Coronary artery (tissue), 2 donors: ENCODE data around the gene EFNA5.

Source experiments
- DNase-seq: peaks from one replicate; pipeline ENCODE4 v3.0.0-alpha.2; 2017; ENCODE audit warnings: low spot score
- H3K27ac ChIP-seq, 2 donors: fragments of 200-600 bp; sonication (generic); one replicate each; pipeline ENCODE4 v1.5.1; 2016 to 2019
- H3K4me3 ChIP-seq: fragments of 200-600 bp; sonication (generic); 2 replicates; pipeline ENCODE4 v1.5.1; 2016; ENCODE audit warnings: mild to moderate bottlenecking, moderate library complexity
- TF ChIP-seq, protein P1 (sequence below): fragments of 200-600 bp; sonication (generic); IDR thresholded peaks from one replicate; pipeline ENCODE4 v1.5.1; 2019; ENCODE audit warnings: antibody characterized with exemption

The EFNA5 gene

DNA sequence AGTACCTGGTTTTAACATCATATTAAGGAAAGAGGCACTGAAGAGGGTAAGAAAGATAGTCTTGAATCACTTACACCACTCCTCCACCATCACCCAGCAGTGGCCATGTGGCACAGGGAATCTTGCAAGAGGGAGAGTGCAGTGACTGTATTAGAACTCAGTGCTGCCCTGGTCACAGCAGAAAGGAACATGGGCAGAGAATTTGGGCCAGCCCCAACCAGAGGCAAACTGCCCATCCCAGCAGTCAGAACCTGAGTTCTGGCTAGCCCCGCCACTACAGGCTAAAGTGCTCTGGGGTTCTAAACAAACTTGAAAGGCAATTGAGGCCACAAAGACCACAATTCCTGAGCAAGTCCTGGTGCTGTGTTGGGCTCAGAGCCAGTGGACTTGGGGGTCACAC lies 16.7 kb upstream of the EFNA5 start:
- no peak for DNase-seq
- H3K27ac ChIP-seq = no peak overlapping the region
- H3K4me3 ChIP-seq = no peak overlapping the region
- TF ChIP-seq, protein P1, sequence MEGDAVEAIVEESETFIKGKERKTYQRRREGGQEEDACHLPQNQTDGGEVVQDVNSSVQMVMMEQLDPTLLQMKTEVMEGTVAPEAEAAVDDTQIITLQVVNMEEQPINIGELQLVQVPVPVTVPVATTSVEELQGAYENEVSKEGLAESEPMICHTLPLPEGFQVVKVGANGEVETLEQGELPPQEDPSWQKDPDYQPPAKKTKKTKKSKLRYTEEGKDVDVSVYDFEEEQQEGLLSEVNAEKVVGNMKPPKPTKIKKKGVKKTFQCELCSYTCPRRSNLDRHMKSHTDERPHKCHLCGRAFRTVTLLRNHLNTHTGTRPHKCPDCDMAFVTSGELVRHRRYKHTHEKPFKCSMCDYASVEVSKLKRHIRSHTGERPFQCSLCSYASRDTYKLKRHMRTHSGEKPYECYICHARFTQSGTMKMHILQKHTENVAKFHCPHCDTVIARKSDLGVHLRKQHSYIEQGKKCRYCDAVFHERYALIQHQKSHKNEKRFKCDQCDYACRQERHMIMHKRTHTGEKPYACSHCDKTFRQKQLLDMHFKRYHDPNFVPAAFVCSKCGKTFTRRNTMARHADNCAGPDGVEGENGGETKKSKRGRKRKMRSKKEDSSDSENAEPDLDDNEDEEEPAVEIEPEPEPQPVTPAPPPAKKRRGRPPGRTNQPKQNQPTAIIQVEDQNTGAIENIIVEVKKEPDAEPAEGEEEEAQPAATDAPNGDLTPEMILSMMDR = no peak

DNA sequence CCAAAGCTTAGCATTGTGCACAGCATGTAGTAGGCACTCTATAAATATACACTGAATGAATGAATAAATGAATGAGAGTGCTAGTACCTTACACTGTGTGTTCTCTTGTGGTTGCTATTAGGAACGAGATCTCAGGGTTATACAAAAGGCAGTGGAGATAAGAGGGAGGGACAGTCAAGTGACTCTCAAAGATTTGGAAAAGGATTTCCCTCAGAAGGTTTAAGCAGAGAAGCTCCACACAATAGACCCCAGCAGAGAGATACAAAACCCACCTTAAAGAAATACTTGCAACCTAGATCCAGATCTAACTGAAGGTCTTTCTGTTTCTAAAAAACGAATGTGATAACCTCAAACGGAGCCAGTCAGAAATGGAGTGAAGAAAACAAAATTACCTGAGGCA lies 11.8 kb upstream of the EFNA5 start:
- DNase-seq = no peak
- Histone ChIP-seq H3K27ac (no peak overlapping the region), H3K4me3 (no peak overlapping the region)
- TF ChIP-seq, protein P1 = no peak

DNA sequence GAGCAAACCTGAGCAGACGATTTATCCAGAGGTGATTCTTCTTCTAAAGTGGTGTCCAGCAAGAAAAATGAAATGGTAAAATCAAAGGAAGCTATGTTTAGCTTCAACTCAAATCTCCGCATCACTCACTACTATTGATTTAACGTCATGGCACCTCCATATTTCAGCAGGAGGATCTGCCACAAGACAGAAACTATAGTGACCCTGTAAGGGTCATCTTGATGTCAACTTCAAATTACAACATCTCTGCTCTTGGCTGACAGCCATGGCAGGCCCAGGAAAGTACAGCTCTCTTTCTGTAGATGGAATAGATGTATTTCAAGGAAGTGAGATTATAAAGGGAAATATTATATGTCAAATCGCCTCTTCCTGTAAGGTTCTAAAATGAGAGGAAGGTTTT lies 10.1 kb upstream of the EFNA5 start:
- H3K4me3 ChIP-seq = no peak overlapping the region
- TF ChIP-seq, protein P1 = no peak
- DNase-seq = no peak
- H3K27ac ChIP-seq = no peak overlapping the region

DNA sequence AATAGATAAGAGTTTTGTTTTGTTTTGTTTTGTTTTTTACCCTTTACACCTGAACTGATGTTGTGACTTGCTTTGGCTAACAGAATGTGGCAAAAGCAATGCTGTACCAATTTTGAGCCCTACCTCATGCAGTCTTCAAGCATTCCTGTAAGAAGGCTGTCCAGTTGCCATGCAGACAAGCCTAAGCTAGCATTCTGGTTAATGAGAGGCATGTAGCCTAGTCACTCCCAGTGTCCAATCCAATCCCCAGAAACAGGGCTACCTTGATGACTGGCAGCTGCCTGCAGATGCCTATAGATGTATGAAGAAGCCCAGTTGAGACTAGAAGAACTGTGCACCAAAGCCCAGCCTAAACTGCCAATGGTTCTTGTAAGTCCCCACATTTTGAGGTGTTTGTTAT lies 9.4 kb upstream of the EFNA5 start:
- Histone ChIP-seq H3K4me3 (no peak overlapping the region), H3K27ac (no peak overlapping the region)
- TF ChIP-seq, protein P1 = no peak
- DNase-seq = no peak

DNA sequence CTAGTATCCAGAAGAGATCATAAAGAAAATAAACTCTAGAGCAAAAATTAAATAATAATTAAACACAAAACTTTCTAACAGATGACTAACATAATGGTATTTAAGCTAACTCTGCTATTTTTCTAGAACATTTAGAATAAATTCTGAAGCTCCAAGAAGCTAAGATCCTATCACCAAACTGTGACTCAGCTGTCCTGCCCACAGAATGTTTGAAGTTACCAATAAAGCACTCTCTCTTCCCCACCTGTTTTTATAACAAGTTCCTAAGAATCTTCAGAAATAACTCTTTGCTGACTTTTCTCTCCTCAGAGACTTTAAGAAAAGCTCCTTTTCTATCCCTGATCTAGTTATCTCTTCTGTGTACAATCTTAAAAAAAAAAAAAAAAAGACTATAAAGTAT lies 6.0 kb upstream of the EFNA5 start:
- H3K4me3 ChIP-seq = no peak overlapping the region
- TF ChIP-seq, protein P1 = no peak
- DNase-seq = no peak

DNA sequence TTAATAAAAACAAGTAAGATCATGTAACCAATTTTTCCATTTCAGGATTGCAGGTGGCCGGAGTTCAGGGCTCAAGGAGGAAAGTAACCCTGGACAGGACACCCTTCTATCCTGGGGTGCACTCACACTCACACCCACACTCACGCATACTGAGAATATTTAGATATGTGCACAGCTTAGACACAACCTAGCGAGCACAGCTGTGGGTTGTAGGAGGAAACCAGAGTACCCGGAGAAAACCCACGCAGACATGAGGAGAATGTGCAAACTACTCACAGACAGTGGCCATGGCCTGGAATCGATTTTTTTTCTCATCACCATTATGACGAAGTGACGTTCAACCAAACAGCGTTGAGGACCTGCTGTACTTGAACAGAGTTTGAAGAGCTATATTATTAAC lies 4.5 kb upstream of the EFNA5 start:
- no peak overlapping the region for H3K27ac ChIP-seq
- no peak for DNase-seq
- TF ChIP-seq, protein P1 = no peak

More for the DNA sequence above, 6.0 kb upstream of the EFNA5 start:
- no peak overlapping the region for H3K27ac ChIP-seq

DNA sequence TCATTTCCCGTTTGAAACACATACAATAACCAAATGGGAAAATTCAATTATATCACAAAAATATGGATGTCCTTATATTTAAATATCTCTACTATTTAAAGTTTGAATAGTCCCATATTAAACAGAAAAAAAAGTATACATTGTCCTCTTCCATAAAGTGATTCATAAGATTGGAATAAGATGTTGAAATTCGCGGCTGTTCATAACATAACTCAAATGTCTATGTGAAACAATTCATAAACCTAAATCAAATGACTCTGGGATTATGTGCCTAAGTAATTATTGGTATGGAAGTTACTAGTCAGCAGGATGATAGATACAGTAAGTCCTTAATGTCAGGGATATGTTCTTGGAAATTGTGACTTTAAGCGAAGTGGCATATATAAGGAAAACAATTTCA lies 3.9 kb upstream of the EFNA5 start:
- TF ChIP-seq, protein P1 = no peak
- Histone ChIP-seq H3K27ac (no peak overlapping the region), H3K4me3 (no peak overlapping the region)
- no peak for DNase-seq

More for the DNA sequence above, 4.5 kb upstream of the EFNA5 start:
- H3K4me3 ChIP-seq = no peak overlapping the region
